Amygdala (tissue), 56 donors: ENCODE data around the gene SLC22A23.
A peak's percentile ranks its signal among the peaks of the same experiment; 100 is the strongest.

Experiments used
- DNase-seq, 56 donors: peaks; one replicate each; lab custom pipeline; 2025; lab: John Stamatoyannopoulos, UW

Gene SLC22A23

GRCh38 chr6:3447005-3447404 is 9.8 kb downstream of the SLC22A23 start:
- DNase-seq: no peak

GRCh38 chr6:3446184-3446583 is 10.7 kb downstream of the SLC22A23 start:
- no peak for DNase-seq

GRCh38 chr6:3444276-3445088 is 12.4 kb downstream of the SLC22A23 start:
- DNase-seq: no peak

GRCh38 chr6:3443221-3443515 is 13.7 kb downstream of the SLC22A23 start:
- no peak for DNase-seq

GRCh38 chr6:3442431-3443220 is 14.2 kb downstream of the SLC22A23 start:
- DNase-seq: no peak

GRCh38 chr6:3440911-3441310 is 15.9 kb downstream of the SLC22A23 start:
- DNase-seq: no peak

- DNase-seq: no peak
Observed at GRCh38 chr6:3439961-3440360, 16.9 kb downstream of the SLC22A23 start.

GRCh38 chr6:3438190-3439167 is 18.4 kb downstream of the SLC22A23 start:
- no peak for DNase-seq

- DNase-seq: no peak
Observed at GRCh38 chr6:3433005-3433404, 23.8 kb downstream of the SLC22A23 start.

- no peak for DNase-seq
Observed at GRCh38 chr6:3432416-3432815, 24.4 kb downstream of the SLC22A23 start.

- no peak for DNase-seq
Observed at GRCh38 chr6:3431994-3432393, 24.9 kb downstream of the SLC22A23 start.

GRCh38 chr6:3429211-3429610 is 27.6 kb downstream of the SLC22A23 start:
- no peak for DNase-seq

GRCh38 chr6:3428700-3429099 is 28.1 kb downstream of the SLC22A23 start:
- DNase-seq: no peak

- DNase-seq: no peak
Observed at GRCh38 chr6:3428247-3428646, 28.6 kb downstream of the SLC22A23 start.

- peak in 6 of 56 donors; percentile 7 to 47 (median 18) for DNase-seq
Observed at GRCh38 chr6:3427687-3428085, 29.2 kb downstream of the SLC22A23 start.

- peak in 1 of 56 donors; percentile 19 for DNase-seq
Observed at GRCh38 chr6:3426927-3427686, 29.7 kb downstream of the SLC22A23 start.

- no peak for DNase-seq
Observed at GRCh38 chr6:3426091-3426926, 30.5 kb downstream of the SLC22A23 start.

GRCh38 chr6:3425574-3425973 is 31.3 kb downstream of the SLC22A23 start:
- DNase-seq: no peak
